HepG2 (cell line): ENCODE measurements around the gene SIRT7. TPM values are rescaled to one million over a fixed set of nuclear protein-coding genes. Genes with fewer than 3 reads are reported as not detected.

Experiments
- ATAC-seq: fragments of 200-7000 bp; cut with Tn5 transposase; 3 replicates; pipeline ENCODE4 v1.9.1; 2020; ENCODE audit warnings: mild to moderate bottlenecking, moderate library complexity
- BruUV-seq: library from RNA; stranded (reverse); fragments of 400-500 nt; replicated peaks from 2 replicates; lab custom pipeline; 2021; lab: Mats Ljungman, UMichigan
- CTCF ChIA-PET: fragments of 300-600 bp; formaldehyde crosslinking; extraction: SDS; loops from one replicate; lab custom pipeline; 2021; ENCODE audit warnings: low total read pairs, inconsistent platforms, low intra/inter-chr PET ratio; lab: Yijun Ruan, JAX
- POLR2A ChIA-PET: fragments of 350-600 bp; sonication (Branson Sonifier 250); formaldehyde crosslinking; loops from one replicate; lab custom pipeline; 2020; ENCODE audit warnings: antibody characterized with exemption, inconsistent platforms; lab: Yijun Ruan, JAX
- DNase-seq: peaks from one replicate; pipeline ENCODE4 v3.0.0-alpha.2; 2015; ENCODE audit warnings: low spot score
- FAIRE-seq: peaks from 3 replicates; lab custom pipeline; 2011; peaks lifted over from hg19 to GRCh38; lab: Jason Lieb, UNC
- H2AFZ ChIP-seq: one replicate; pipeline ENCODE4 v1.6.1; 2011; ENCODE audit warnings: low read length, inconsistent platforms
- H3K27ac ChIP-seq: fragments of 300-600 bp; 3 replicates; pipeline ENCODE4 v1.8.0; 2011; ENCODE audit warnings: mixed run types, mild to moderate bottlenecking, mixed read lengths, low read length, inconsistent platforms; ENCODE audit not compliant: insufficient read depth; ENCODE audit errors: extremely low read length
- H3K27me3 ChIP-seq, 2 experiments: fragments of 200-600 bp in 1 of 2; 2 replicates in 1 of 2; 3 replicates in 1 of 2; pipeline versions ENCODE4 v1.6.0 to v1.8.0; 2011; ENCODE audit warnings: low read length in 2 of 2, mild to moderate bottlenecking in 2 of 2, moderate library complexity in 2 of 2, inconsistent platforms in 1 of 2; ENCODE audit not compliant: insufficient read depth in 2 of 2, control insufficient read depth in 1 of 2
- H3K36me3 ChIP-seq, 2 experiments: fragments of 200-600 bp in 1 of 2; replicated peaks in 1 of 2; 2 replicates in 1 of 2; 3 replicates in 1 of 2; pipeline versions ENCODE4 v1.5.1 to v1.8.0; 2011; ENCODE audit warnings: low read length in 2 of 2, inconsistent platforms in 1 of 2; ENCODE audit not compliant: insufficient read depth in 2 of 2, control insufficient read depth in 1 of 2
- H3K4me1 ChIP-seq: 2 replicates; pipeline ENCODE4 v1.5.1; 2012; ENCODE audit warnings: low read length, inconsistent platforms; ENCODE audit not compliant: insufficient read depth
- H3K4me2 ChIP-seq: 2 replicates; pipeline ENCODE4 v1.6.0; 2011; ENCODE audit warnings: low read depth, low read length, inconsistent platforms
- H3K4me3 ChIP-seq, 3 experiments: fragments of 200-600 bp in 1 of 3; sonication (generic), shearing (Covaris generic) in 1 of 3; replicated peaks in 1 of 3; 2 replicates each; pipeline ENCODE4 v1.5.1; 2011 to 2016; ENCODE audit warnings: low read length in 3 of 3, inconsistent platforms in 2 of 3, low read depth in 2 of 3, mild to moderate bottlenecking in 2 of 3, control low read depth in 1 of 3, mixed read lengths in 1 of 3; ENCODE audit not compliant: insufficient read depth in 1 of 3
- H3K79me2 ChIP-seq: one replicate; pipeline ENCODE4 v1.6.1; 2011; ENCODE audit warnings: low read length, inconsistent platforms; ENCODE audit not compliant: insufficient read depth
- H3K9ac ChIP-seq: 2 replicates; pipeline ENCODE4 v1.6.0; 2011; ENCODE audit warnings: mild to moderate bottlenecking, low read depth, low read length, inconsistent platforms; ENCODE audit not compliant: insufficient read depth
- H3K9me3 ChIP-seq: 2 replicates; pipeline ENCODE4 v1.5.1; 2012; ENCODE audit warnings: mild to moderate bottlenecking, low read length
- H4K20me1 ChIP-seq: 2 replicates; pipeline ENCODE4 v1.6.0; 2011; ENCODE audit warnings: inconsistent platforms, mild to moderate bottlenecking, low read length, moderate library complexity; ENCODE audit not compliant: insufficient read depth
- CHCHD3 ChIP-seq: sonication (generic); formaldehyde crosslinking; IDR thresholded peaks from 2 replicates; pipeline ENCODE4 v1.8.0; 2022; ENCODE audit warnings: mild to moderate bottlenecking, missing genetic modification reagents, moderate library complexity
- FOXC1 ChIP-seq: sonication (generic); formaldehyde crosslinking; IDR thresholded peaks from 2 replicates; pipeline ENCODE4 v1.8.0; 2022; ENCODE audit warnings: mild to moderate bottlenecking, missing genetic modification reagents, borderline replicate concordance
- HNRNPL ChIP-seq: fragments of 200-400 bp; formaldehyde crosslinking; IDR thresholded peaks from 2 replicates; pipeline ENCODE4 v1.6.1; 2017; ENCODE audit warnings: mild to moderate bottlenecking, low read depth, low read length
- KDM4B ChIP-seq: sonication (generic); formaldehyde crosslinking; IDR thresholded peaks from 2 replicates; pipeline ENCODE4 v1.4.0; 2020; ENCODE audit warnings: missing genetic modification reagents
- NCOR1 ChIP-seq: fragments of 200-600 bp; sonication (generic); IDR thresholded peaks from 2 replicates; pipeline ENCODE4 v1.7.0; 2017; ENCODE audit warnings: antibody characterized with exemption, low read length, borderline replicate concordance
- POLR2G ChIP-seq: fragments of 200-400 bp; formaldehyde crosslinking; IDR thresholded peaks from 2 replicates; pipeline ENCODE4 v1.6.1; 2018; ENCODE audit warnings: mild to moderate bottlenecking, low read depth, low read length, moderate library complexity
- PTBP1 ChIP-seq: fragments of 200-400 bp; formaldehyde crosslinking; IDR thresholded peaks from 2 replicates; pipeline ENCODE4 v1.6.1; 2018; ENCODE audit warnings: low read length, low read depth; ENCODE audit not compliant: poor library complexity, severe bottlenecking
- SMAD9 ChIP-seq: sonication (generic); formaldehyde crosslinking; IDR thresholded peaks from 2 replicates; pipeline ENCODE4 v1.5.1; 2020; ENCODE audit warnings: mild to moderate bottlenecking, missing genetic modification reagents
- TAF15 ChIP-seq: fragments of 200-400 bp; formaldehyde crosslinking; IDR thresholded peaks from one replicate; pipeline ENCODE4 v1.6.1; 2018; ENCODE audit warnings: mild to moderate bottlenecking, low read depth, low read length; ENCODE audit not compliant: poor library complexity, severe bottlenecking
- TBX2 ChIP-seq: sonication (generic); formaldehyde crosslinking; IDR thresholded peaks from 2 replicates; pipeline ENCODE4 v1.5.0; 2020; ENCODE audit warnings: missing genetic modification reagents, mild to moderate bottlenecking, borderline replicate concordance
- ZC3H4 ChIP-seq: sonication (generic); formaldehyde crosslinking; IDR thresholded peaks from 2 replicates; pipeline ENCODE4 v1.4.0; 2020; ENCODE audit warnings: missing genetic modification reagents, borderline replicate concordance
- ZFP90 ChIP-seq: sonication (generic); formaldehyde crosslinking; IDR thresholded peaks from 2 replicates; pipeline ENCODE4 v1.8.0; 2022; ENCODE audit warnings: missing genetic modification reagents, mild to moderate bottlenecking, inconsistent platforms, borderline replicate concordance
- ZNF501 ChIP-seq: sonication (generic); formaldehyde crosslinking; IDR thresholded peaks from 2 replicates; pipeline ENCODE4 v1.5.1; 2020; ENCODE audit warnings: mild to moderate bottlenecking, moderate library complexity, missing genetic modification reagents
- ZNF737 ChIP-seq: sonication (generic); formaldehyde crosslinking; IDR thresholded peaks from 2 replicates; pipeline ENCODE4 v1.5.0; 2020; ENCODE audit warnings: missing genetic modification reagents, mild to moderate bottlenecking, borderline replicate concordance
- ZNF775 ChIP-seq: sonication (generic); formaldehyde crosslinking; IDR thresholded peaks from 2 replicates; pipeline ENCODE4 v1.4.0; 2020; ENCODE audit warnings: missing genetic modification reagents, mild to moderate bottlenecking, moderate library complexity, borderline replicate concordance
- WGBS: methylation state at CpG from one replicate; pipeline ENCODE4 v1.1.6; 2017; ENCODE audit warnings: low lambda C conversion rate; 5-methylcytosine and 5-hydroxymethylcytosine counted together
- in situ Hi-C: cut with HindIII; loops from 2 replicates; pipeline ENCODE4 v1.10.0; 2017; ENCODE audit warnings: low pct_unique_long_range_greater_than_20kb; ENCODE audit not compliant: extremely low pct_ligation_motif_present
- intact Hi-C: fragments of 100-400 bp; cut with micrococcal nuclease; formaldehyde crosslinking; loops from one replicate; pipeline ENCODE4 v1.10.0; 2022; ENCODE audit not compliant: unreplicated experiment
- polyA plus RNA-seq, 8 experiments: library from polyadenylated mRNA; depleted of rRNA in 3 of 8; stranded (reverse) in 7 of 8; unstranded in 1 of 8; fragments of >200 nt; fragmentation: Illumina TruSeq in 4 of 8; extraction: Trizol in 4 of 8; gene quantifications; 2 replicates each; pipeline versions ENCODE4 v1.2.1 to v1.2.3, GENCODE V29; 2011 to 2016; ENCODE audit warnings: low read depth in 4 of 8, missing spikeins in 1 of 8, mixed read lengths in 1 of 8; ENCODE audit not compliant: insufficient read depth in 1 of 8
- total RNA-seq, 5 experiments: library from RNA; depleted of rRNA; stranded (reverse); fragments of >200 nt; fragmentation: Illumina TruSeq; extraction: Trizol; gene quantifications; 2 replicates each; pipeline ENCODE4 v1.2.3, GENCODE V29; 2016; ENCODE audit warnings: low read depth in 1 of 5
- TF ChIP-seq, protein P1 (sequence below): sonication (generic); formaldehyde crosslinking; IDR thresholded peaks from 2 replicates; pipeline ENCODE4 v1.4.0; 2020; ENCODE audit warnings: missing genetic modification reagents
- TF ChIP-seq, protein P2 (sequence below), 2 experiments: sonication (generic) in 1 of 2; formaldehyde crosslinking in 1 of 2; IDR thresholded peaks; 2 replicates each; pipeline versions ENCODE4 v1.5.1 to v1.6.1; 2011 to 2020; ENCODE audit warnings: borderline replicate concordance in 1 of 2, low read depth in 1 of 2, low read length in 1 of 2, mild to moderate bottlenecking in 1 of 2, missing genetic modification reagents in 1 of 2, moderate library complexity in 1 of 2

Gene SIRT7
- total and polyA plus RNA-seq, 2 of the 13 experiments (the other 11 are each of a cell fraction or from before 2014, with no cell fraction given) = 8.3 to 24.8 TPM

DNA sequence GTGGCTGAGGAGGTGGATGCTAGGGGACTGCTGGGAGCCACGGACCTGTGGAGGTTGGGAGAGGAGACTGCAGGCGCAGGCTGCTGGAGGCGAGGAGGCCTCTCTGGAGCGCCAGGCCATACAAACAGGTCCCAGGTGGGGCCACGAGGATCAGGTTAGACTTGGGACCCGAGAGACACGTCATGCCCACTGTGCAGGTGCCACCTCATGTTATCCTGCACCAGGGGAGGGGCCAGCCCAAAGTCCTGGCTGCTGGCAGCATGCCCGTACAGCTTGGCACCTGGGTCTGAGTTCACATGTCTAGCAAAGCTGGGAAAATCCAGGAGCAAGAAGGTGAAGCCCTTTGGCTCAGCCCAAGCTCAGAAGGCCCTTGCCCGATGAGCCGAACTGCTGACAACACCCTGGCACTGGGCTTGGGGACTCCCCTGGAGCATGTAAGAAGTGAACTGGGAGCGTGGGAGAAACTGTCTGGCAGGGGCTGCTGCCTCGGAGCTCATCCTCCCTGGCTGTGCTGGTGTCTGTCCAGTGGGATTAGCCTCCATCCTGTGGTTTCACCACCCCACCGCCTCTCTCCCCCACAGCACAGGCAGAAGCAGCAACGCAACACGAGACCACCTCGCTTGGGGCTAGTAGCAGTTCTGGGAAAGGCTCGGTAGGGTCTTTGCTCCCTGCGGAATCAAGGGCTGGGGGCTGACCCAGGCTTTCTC is 52.1 kb downstream of the SIRT7 start:
- H3K4me3 ChIP-seq = no peak overlapping the region; a peak in 1 of 6 replicates
- ATAC-seq = no peak
- no TSS peak for BruUV-seq
- H3K9ac ChIP-seq = peak overlapping the region; percentile 52
- H3K36me3 ChIP-seq = peaks cover 18 to 39% of the 10 kb centered on the region in 2 experiments
- H2AFZ ChIP-seq = no peak overlapping the region
- peaks cover 48% of the 10 kb centered on the region for H3K79me2 ChIP-seq
- H3K4me2 ChIP-seq = peak overlapping the region; percentile 44
- in situ Hi-C loops (no loop called here), intact Hi-C loops (loop anchor here (5.0 kb wide), 1 partner anchor 156 kb away; the partner anchor contains the start of genes CENPX and LRRC45)
- peaks cover 85% of the 10 kb centered on the region for H3K4me1 ChIP-seq
- 87% methylated on average over 14 of the region's 18 CpGs for WGBS
- H4K20me1 ChIP-seq = peaks cover 53% of the 10 kb centered on the region; the same call in 1 of the 2 replicates
- ChIA-PET CTCF (no interaction called here), POLR2A (interaction anchor here (0.5 to 3.8 kb wide), 14 partner anchors 10 to 241 kb away, joined by 3 to 15 read pairs (median 4); partner anchors contain the start of genes ALYREF, ANAPC11, CENPX and LRRC45)
- H3K27ac ChIP-seq = peak overlapping the region; percentile 61
- no peak for FAIRE-seq
- no peaks in the 10 kb centered on the region; a peak in 1 of 5 replicates for H3K27me3 ChIP-seq
- peak; percentile 68 for DNase-seq
- H3K9me3 ChIP-seq = no peaks in the 10 kb centered on the region
- TF ChIP-seq ZNF501 (CRISPR knock-in tag) (no peak), ZNF775 (no peak), ZFP90 (CRISPR knock-in tag) (peak; percentile 7; the same call in 1 of the 2 replicates), POLR2G (peak; percentile 16), SMAD9 (CRISPR knock-in tag) (no peak), HNRNPL (peak; percentile 99), TBX2 (peak; percentile 4; the same call in 1 of the 2 replicates), PTBP1 (peak; percentile 44), TAF15 (peak; percentile 32), ZNF737 (0 out of 2 replicates have a peak, but pooled peaks have one; percentile 43), ZC3H4 (CRISPR knock-in tag) (no peak), FOXC1 (CRISPR knock-in tag) (no peak), CHCHD3 (CRISPR knock-in tag) (0 out of 2 replicates have a peak, but pooled peaks have one; percentile 21), KDM4B (CRISPR knock-in tag) (no peak), NCOR1 (peak; percentile 49; the same call in 1 of the 2 replicates)
- TF ChIP-seq, protein P1, sequence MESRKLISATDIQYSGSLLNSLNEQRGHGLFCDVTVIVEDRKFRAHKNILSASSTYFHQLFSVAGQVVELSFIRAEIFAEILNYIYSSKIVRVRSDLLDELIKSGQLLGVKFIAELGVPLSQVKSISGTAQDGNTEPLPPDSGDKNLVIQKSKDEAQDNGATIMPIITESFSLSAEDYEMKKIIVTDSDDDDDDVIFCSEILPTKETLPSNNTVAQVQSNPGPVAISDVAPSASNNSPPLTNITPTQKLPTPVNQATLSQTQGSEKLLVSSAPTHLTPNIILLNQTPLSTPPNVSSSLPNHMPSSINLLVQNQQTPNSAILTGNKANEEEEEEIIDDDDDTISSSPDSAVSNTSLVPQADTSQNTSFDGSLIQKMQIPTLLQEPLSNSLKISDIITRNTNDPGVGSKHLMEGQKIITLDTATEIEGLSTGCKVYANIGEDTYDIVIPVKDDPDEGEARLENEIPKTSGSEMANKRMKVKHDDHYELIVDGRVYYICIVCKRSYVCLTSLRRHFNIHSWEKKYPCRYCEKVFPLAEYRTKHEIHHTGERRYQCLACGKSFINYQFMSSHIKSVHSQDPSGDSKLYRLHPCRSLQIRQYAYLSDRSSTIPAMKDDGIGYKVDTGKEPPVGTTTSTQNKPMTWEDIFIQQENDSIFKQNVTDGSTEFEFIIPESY (CRISPR knock-in tag) = peak; percentile 94
- TF ChIP-seq, protein P2, sequence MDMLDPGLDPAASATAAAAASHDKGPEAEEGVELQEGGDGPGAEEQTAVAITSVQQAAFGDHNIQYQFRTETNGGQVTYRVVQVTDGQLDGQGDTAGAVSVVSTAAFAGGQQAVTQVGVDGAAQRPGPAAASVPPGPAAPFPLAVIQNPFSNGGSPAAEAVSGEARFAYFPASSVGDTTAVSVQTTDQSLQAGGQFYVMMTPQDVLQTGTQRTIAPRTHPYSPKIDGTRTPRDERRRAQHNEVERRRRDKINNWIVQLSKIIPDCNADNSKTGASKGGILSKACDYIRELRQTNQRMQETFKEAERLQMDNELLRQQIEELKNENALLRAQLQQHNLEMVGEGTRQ (IDR thresholded peaks at IDR 0.05; ENCODE audit: low read depth, low read length) = no peak
- TF ChIP-seq, protein P2 (CRISPR knock-in tag; IDR thresholded peaks at IDR 0.05; ENCODE audit: borderline replicate concordance) = no peak
